Caco-2 (cell line): ENCODE measurements around the gene MKNK2. TPM values are rescaled to one million over a fixed set of nuclear protein-coding genes. Genes with fewer than 3 reads are reported as not detected.

ENCODE experiments used
- BruUV-seq: library from RNA; stranded (reverse); fragments of 400-500 nt; replicated peaks from 2 replicates; lab custom pipeline; 2021; lab: Mats Ljungman, UMichigan
- CTCF ChIA-PET: fragments of 300-600 bp; sonication (Branson Sonifier 250); formaldehyde crosslinking; loops from one replicate; lab custom pipeline; 2022; ENCODE audit warnings: antibody characterized with exemption; lab: Charles Lee
- POLR2A ChIA-PET: fragments of 300-600 bp; sonication (Branson Sonifier 250); formaldehyde crosslinking; loops from one replicate; lab custom pipeline; 2022; ENCODE audit warnings: antibody characterized with exemption; lab: Charles Lee
- DNase-seq, 2 experiments: peaks; one replicate each; pipeline versions ENCODE4 v3.0.0 to v3.0.0-alpha.2; 2020 to 2022
- H3K27me3 ChIP-seq: replicated peaks from 2 replicates; pipeline ENCODE4 v1.6.0; 2011; ENCODE audit warnings: low read length; ENCODE audit not compliant: control insufficient read depth, insufficient read depth
- H3K36me3 ChIP-seq: 2 replicates; pipeline ENCODE4 v1.5.1; 2011; ENCODE audit warnings: low read length; ENCODE audit not compliant: control insufficient read depth, insufficient read depth
- H3K4me1 ChIP-seq: fragments of 250-450 bp; sonication (Bioruptor Pico); 2 replicates; pipeline ENCODE4 v1.5.1; 2020; ENCODE audit warnings: mild to moderate bottlenecking
- H3K4me3 ChIP-seq: 2 replicates; pipeline ENCODE4 v1.5.1; 2011; ENCODE audit warnings: low read depth, mild to moderate bottlenecking, control low read depth, low read length
- H3K9me3 ChIP-seq: fragments of 250-450 bp; sonication (Bioruptor Pico); 2 replicates; pipeline ENCODE4 v1.5.1; 2020; ENCODE audit warnings: mild to moderate bottlenecking, moderate library complexity
- H3K27ac Mint-ChIP-seq: one replicate; pipeline ENCODE4 v1.8.0; 2022; ENCODE audit warnings: mixed read lengths; ENCODE audit not compliant: unreplicated experiment
- H3K27me3 Mint-ChIP-seq: one replicate; pipeline ENCODE4 v1.8.0; 2022; ENCODE audit warnings: mixed read lengths; ENCODE audit not compliant: insufficient read depth, unreplicated experiment
- H3K36me3 Mint-ChIP-seq: one replicate; pipeline ENCODE4 v1.8.0; 2022; ENCODE audit warnings: mild to moderate bottlenecking, mixed read lengths; ENCODE audit not compliant: insufficient read depth, unreplicated experiment
- H3K4me1 Mint-ChIP-seq: one replicate; pipeline ENCODE4 v1.8.0; 2022; ENCODE audit warnings: low read depth, mixed read lengths; ENCODE audit not compliant: unreplicated experiment
- H3K4me3 Mint-ChIP-seq: one replicate; pipeline ENCODE4 v1.8.0; 2022; ENCODE audit warnings: mild to moderate bottlenecking, moderate library complexity, mixed read lengths; ENCODE audit not compliant: unreplicated experiment
- H3K9me3 Mint-ChIP-seq: one replicate; pipeline ENCODE4 v1.8.0; 2022; ENCODE audit warnings: mixed read lengths; ENCODE audit not compliant: unreplicated experiment
- intact Hi-C: fragments of 100-400 bp; cut with micrococcal nuclease; formaldehyde crosslinking; loops from one replicate; pipeline ENCODE4 v1.10.0; 2022; ENCODE audit not compliant: unreplicated experiment
- total RNA-seq: library from RNA; stranded (reverse); gene quantifications from 2 replicates; pipeline ENCODE4 v1.2.3, GENCODE V29; 2022
- TF ChIP-seq, protein P1 (sequence below), 2 experiments: fragments of 200-600 bp in 1 of 2; IDR thresholded peaks; 1 replicate in 1 of 2; 2 replicates in 1 of 2; pipeline versions ENCODE4 v1.5.1 to v1.8.0; 2011 to 2022; ENCODE audit warnings: antibody characterized with exemption in 1 of 2, control low read depth in 1 of 2, inconsistent platforms in 1 of 2, low read depth in 1 of 2, low read length in 1 of 2, mild to moderate bottlenecking in 1 of 2, moderate library complexity in 1 of 2; ENCODE audit not compliant: insufficient read depth in 1 of 2, severe bottlenecking in 1 of 2, unreplicated experiment in 1 of 2

MKNK2 gene
- total RNA-seq, 1 experiment from 2014 or later, result 162 TPM

DNA sequence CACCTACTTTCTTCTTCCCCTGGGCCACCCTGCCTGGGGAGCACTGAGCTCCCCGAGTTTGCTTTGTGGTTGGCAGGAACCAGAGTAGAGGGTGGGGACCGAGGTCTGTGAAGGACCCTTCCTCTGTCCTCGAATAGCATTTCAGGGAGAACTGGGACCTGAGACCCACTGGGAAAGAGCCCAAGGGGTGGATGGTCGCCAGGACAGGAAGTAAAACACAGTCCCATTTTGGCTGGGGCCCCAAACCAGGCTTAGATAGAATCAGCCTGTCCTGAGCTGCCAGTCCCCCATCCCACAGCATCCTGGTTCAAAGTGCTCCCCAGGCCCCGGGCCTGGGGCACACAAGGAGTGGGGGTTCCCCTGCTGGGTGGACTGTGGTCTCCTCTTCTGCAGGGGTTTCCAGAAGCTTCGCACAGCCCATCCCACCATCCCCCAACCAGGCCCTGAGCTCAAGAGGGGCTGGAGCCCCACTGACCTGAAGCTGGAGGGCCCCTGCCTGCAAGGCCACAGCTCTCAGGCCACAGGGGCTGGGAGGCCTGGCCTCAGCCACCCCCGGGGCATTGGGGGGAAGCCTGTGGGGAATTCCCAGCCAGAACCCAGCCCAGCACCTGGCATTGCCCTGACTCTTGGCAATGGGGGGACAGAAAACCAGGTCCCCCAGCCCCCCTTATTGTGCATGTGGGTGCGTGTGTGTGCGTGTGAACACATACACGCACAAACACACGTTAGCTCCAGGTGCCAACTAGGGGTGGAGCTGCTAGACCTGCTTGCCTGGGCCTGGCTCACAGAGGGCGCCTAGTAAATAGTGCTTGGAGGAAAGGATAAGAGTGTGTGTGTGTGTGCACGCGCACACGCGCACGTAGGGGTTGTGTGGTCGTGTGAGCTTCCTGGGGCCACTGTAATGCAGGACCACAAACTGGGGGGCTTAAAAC is 995 bp upstream of the MKNK2 start:
- no peaks in the 10 kb centered on the region for H3K4me1 Mint-ChIP-seq
- H3K4me3 Mint-ChIP-seq, result peak overlapping the region; percentile 77
- no peaks in the 10 kb centered on the region for H3K27me3 Mint-ChIP-seq
- ChIA-PET POLR2A (interaction anchor here (0.6 kb wide), 2 partner anchors 10 to 14 kb away, joined by 4 to 5 read pairs; no protein-coding TSS in a partner anchor), CTCF (no interaction called here)
- H3K9me3 ChIP-seq, result no peaks in the 10 kb centered on the region
- peaks cover 3% of the 10 kb centered on the region; the same call in 1 of the 2 replicates for H3K36me3 ChIP-seq
- no TSS peak for BruUV-seq
- no peak overlapping the region; the same call in none of the 2 replicates for H3K4me3 ChIP-seq
- no peak for DNase-seq
- no peaks in the 10 kb centered on the region for H3K9me3 Mint-ChIP-seq
- peaks cover 15% of the 10 kb centered on the region for H3K4me1 ChIP-seq
- H3K27me3 ChIP-seq, result no peaks in the 10 kb centered on the region
- peak overlapping the region; percentile 63 for H3K27ac Mint-ChIP-seq
- peaks cover 20% of the 10 kb centered on the region for H3K36me3 Mint-ChIP-seq
- intact Hi-C loops, result no loop called here
- TF ChIP-seq, protein P1, sequence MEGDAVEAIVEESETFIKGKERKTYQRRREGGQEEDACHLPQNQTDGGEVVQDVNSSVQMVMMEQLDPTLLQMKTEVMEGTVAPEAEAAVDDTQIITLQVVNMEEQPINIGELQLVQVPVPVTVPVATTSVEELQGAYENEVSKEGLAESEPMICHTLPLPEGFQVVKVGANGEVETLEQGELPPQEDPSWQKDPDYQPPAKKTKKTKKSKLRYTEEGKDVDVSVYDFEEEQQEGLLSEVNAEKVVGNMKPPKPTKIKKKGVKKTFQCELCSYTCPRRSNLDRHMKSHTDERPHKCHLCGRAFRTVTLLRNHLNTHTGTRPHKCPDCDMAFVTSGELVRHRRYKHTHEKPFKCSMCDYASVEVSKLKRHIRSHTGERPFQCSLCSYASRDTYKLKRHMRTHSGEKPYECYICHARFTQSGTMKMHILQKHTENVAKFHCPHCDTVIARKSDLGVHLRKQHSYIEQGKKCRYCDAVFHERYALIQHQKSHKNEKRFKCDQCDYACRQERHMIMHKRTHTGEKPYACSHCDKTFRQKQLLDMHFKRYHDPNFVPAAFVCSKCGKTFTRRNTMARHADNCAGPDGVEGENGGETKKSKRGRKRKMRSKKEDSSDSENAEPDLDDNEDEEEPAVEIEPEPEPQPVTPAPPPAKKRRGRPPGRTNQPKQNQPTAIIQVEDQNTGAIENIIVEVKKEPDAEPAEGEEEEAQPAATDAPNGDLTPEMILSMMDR (IDR thresholded peaks at IDR 0.05; ENCODE audit: insufficient read depth in 1 of 2, low read depth in 1 of 2, low read length in 1 of 2, severe bottlenecking in 1 of 2, unreplicated experiment in 1 of 2), result no peak

- peak overlapping the region; percentile 96 for H3K4me3 ChIP-seq
- peaks cover 3% of the 10 kb centered on the region for H3K36me3 ChIP-seq
- H3K4me1 ChIP-seq, result peaks cover 15% of the 10 kb centered on the region
- TF ChIP-seq, protein P1 (IDR thresholded peaks at IDR 0.05; ENCODE audit: insufficient read depth in 1 of 2, low read depth in 1 of 2, low read length in 1 of 2, severe bottlenecking in 1 of 2, unreplicated experiment in 1 of 2), result no peak
- peak overlapping the region; percentile 91 for H3K27ac Mint-ChIP-seq
- H3K9me3 Mint-ChIP-seq, result no peaks in the 10 kb centered on the region
- ChIA-PET POLR2A (interaction anchor here (0.6 kb wide), 1 partner anchor 49 kb away, joined by 6 read pairs; no protein-coding TSS in a partner anchor), CTCF (no interaction called here)
- peak overlapping the region; percentile 81 for H3K4me3 Mint-ChIP-seq
- no peaks in the 10 kb centered on the region for H3K9me3 ChIP-seq
- peaks cover 20% of the 10 kb centered on the region for H3K36me3 Mint-ChIP-seq
- H3K27me3 Mint-ChIP-seq, result no peaks in the 10 kb centered on the region
- BruUV-seq, result no TSS peak
- DNase-seq, result no peak
- H3K27me3 ChIP-seq, result no peaks in the 10 kb centered on the region
- no peaks in the 10 kb centered on the region for H3K4me1 Mint-ChIP-seq
- intact Hi-C loops, result no loop called here
Measured at GRCh38 chr19:2050349-2050990, 574 bp downstream of the MKNK2 start.

DNA sequence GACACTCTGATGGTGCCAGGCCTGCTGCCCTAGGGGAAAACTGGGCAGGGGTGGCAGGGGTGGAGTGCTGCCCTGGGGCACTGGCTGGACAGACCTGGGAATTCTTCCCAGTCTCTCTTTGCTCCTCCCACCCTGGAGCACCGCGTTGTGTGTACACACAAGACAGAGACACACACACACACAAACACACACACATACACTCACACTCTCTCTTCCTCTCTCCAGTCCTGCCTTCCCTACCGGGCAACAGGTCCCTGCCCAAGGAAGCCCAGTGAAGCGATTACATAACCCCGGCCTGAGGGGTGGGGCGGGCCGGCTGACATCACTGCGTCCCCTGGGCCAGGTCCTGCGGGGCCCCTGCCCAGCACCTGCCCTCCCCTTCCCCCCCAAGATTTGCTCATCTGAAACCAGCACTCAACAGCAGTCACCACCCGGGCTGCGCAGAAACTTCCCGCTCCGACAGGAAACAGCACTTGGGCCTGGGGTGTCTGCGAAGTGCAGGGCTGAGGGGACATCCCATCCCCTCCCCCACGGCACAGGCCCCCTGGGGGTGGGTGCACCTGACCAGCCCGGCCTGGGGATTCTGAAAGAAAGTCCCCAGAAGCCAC is 1.2 kb downstream of the MKNK2 start:
- Histone ChIP-seq H3K36me3 (peaks cover 3% of the 10 kb centered on the region), H3K4me3 (peak overlapping the region; percentile 96), H3K9me3 (no peaks in the 10 kb centered on the region), H3K27me3 (no peaks in the 10 kb centered on the region), H3K4me1 (peaks cover 15% of the 10 kb centered on the region)
- Mint-ChIP-seq H3K4me3 (peak overlapping the region; percentile 81), H3K27me3 (no peaks in the 10 kb centered on the region), H3K4me1 (no peaks in the 10 kb centered on the region), H3K36me3 (peaks cover 20% of the 10 kb centered on the region), H3K9me3 (no peaks in the 10 kb centered on the region), H3K27ac (peak overlapping the region; percentile 91)
- DNase-seq, result peak; percentile 81 to 83
- BruUV-seq, result TSS peak; percentile 83
- TF ChIP-seq, protein P1 (IDR thresholded peaks at IDR 0.05; ENCODE audit: insufficient read depth in 1 of 2, low read depth in 1 of 2, low read length in 1 of 2, severe bottlenecking in 1 of 2, unreplicated experiment in 1 of 2), result no peak
- intact Hi-C loops, result no loop called here
- POLR2A ChIA-PET, result interaction anchor here (0.6 kb wide), 1 partner anchor 49 kb away, joined by 6 read pairs; no protein-coding TSS in a partner anchor
- CTCF ChIA-PET, result no interaction called here
